ENCODE results near the gene EXO1. TPM values are rescaled to one million over a fixed set of nuclear protein-coding genes. Genes with fewer than 3 reads are reported as not detected.

EXO1 gene
- polyA plus RNA-seq, 1 of the 3 experiments (the other 2 are of a cell fraction): 3.9 TPM

- TF ChIP-seq ZBTB33 (IDR thresholded peaks at IDR 0.05; ENCODE audit: borderline replicate concordance, low read depth): no peak
Measured at GRCh38 chr1:241829468-241829867, 18.5 kb upstream of the EXO1 start (continued).

DNA sequence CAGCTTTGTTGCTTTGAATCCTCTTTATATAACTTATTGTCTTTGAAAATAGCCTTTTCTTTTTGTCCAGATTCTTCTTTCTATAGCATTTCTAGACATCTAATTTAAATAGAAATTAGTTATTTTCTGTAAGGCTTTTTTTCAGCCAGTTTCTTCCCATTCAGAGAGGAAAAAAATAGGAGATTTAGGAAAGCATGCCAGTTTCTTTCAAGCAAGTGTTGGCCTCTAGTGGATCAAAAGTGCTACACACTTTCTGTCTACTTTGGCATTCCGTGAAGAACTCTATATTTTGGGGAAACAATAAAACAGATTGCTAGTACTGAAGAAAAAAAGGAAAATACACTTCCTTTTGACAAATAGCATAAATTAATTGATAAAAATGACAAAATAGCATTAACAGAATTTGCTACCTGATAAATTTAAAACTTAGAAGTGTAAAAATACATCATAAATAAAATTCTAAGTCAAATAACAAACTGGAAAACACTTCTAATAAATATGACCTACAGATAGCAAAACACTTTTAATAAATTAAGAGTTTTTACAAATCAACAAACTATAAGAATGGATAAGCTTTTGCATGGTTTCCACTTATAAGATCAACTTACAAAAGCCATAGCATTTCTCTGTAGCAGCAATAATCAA is 13.1 kb upstream of the EXO1 start:
- Histone ChIP-seq H3K9me2 (no peaks in the 10 kb centered on the region), H3K9ac (no peak overlapping the region), H3K27ac (ENCODE audit: low read depth in 2 of 2, low read length in 1 of 2) (no peak overlapping the region), H3K4me3 (ENCODE audit: low read depth in 2 of 2, low read length in 1 of 2) (no peak overlapping the region; a peak in 1 of 4 replicates), H3K9me3 (no peaks in the 10 kb centered on the region), H3K27me3 (ENCODE audit: insufficient read depth) (no peaks in the 10 kb centered on the region), H4K20me1 (ENCODE audit: insufficient read depth) (no peaks in the 10 kb centered on the region), H3K36me3 (replicated peaks in 1 of 2; ENCODE audit: control insufficient read depth in 1 of 2, insufficient read depth in 2 of 2, low read length in 1 of 2) (no peaks in the 10 kb centered on the region), H3K4me2 (no peak overlapping the region), H3K79me2 (ENCODE audit: insufficient read depth) (no peaks in the 10 kb centered on the region), H2AFZ (ENCODE audit: low read depth) (no peak overlapping the region), H3F3A (replicated peaks; ENCODE audit: insufficient read depth) (peaks cover 5% of the 10 kb centered on the region), H3K4me1 (ENCODE audit: control insufficient read depth in 1 of 2, insufficient read depth in 2 of 2, low read depth in 1 of 2, low read length in 1 of 2) (no peaks in the 10 kb centered on the region; a peak in 1 of 4 replicates)
- POLR2A ChIA-PET: no interaction called here
- peak; percentile 26 for DNase-seq
- CTCF ChIA-PET: interaction anchor here (0.6 to 3.3 kb wide), 23 partner anchors 9 to 299 kb away, joined by 3 to 32 read pairs (median 4); partner anchors contain the start of gene EXO1
- 21% methylated on average over 1 of the region's 1 CpG for WGBS (ENCODE audit: low lambda C conversion rate)
- peak; percentile 63 for TF ChIP-seq SMC3 (IDR thresholded peaks at IDR 0.05; ENCODE audit: low read depth, low read length)
- no peak for TF ChIP-seq FOXM1 (IDR thresholded peaks at IDR 0.05; ENCODE audit: low read depth)
- TF ChIP-seq ZBTB33 (IDR thresholded peaks at IDR 0.05; ENCODE audit: borderline replicate concordance, low read depth): no peak
- TF ChIP-seq CTCF (IDR thresholded peaks at IDR 0.05): peak; percentile 75
- TF ChIP-seq RAD21 (IDR thresholded peaks at IDR 0.05; ENCODE audit: low read length): peak; percentile 82
- no peak for TF ChIP-seq EZH2phosphoT487 (IDR thresholded peaks at IDR 0.05; ENCODE audit: borderline replicate concordance, low read depth)

DNA sequence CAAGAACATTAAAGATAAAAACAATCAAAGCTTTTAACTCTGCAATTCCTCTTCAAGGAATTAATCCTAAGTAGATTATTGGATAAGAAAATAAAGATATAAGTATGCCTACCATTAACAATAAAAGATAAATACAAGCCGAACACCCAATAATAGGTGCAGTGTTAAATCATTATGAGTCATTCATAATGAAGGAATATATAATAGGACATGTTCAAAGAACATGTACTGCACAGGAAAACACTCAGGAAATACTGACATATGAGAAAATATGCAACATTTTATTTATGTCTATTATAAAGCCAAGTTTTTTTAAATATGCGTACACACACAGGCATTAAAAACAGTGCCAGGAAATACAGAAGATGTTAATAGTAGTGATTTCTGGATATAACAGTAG is 11.1 kb upstream of the EXO1 start:
- H3K27ac ChIP-seq (ENCODE audit: low read depth in 2 of 2, low read length in 1 of 2): no peak overlapping the region
- no peak overlapping the region for H3K4me2 ChIP-seq
- TF ChIP-seq USF1 (IDR thresholded peaks at IDR 0.05; ENCODE audit: borderline replicate concordance, low read depth) (no peak), ELF1 (IDR thresholded peaks at IDR 0.05) (no peak), ZBTB33 (IDR thresholded peaks at IDR 0.05; ENCODE audit: borderline replicate concordance, low read depth) (no peak), EP300 (IDR thresholded peaks at IDR 0.05; ENCODE audit: borderline replicate concordance in 1 of 2, low read depth in 1 of 2, low read length in 1 of 2) (no peak), YY1 (IDR thresholded peaks at IDR 0.05; ENCODE audit: low read depth) (no peak), IRF3 (IDR thresholded peaks at IDR 0.05; ENCODE audit: low read depth, low read length) (no peak)
- H3K4me1 ChIP-seq (ENCODE audit: control insufficient read depth in 1 of 2, insufficient read depth in 2 of 2, low read depth in 1 of 2, low read length in 1 of 2): no peaks in the 10 kb centered on the region; a peak in 1 of 4 replicates
- CTCF ChIA-PET: interaction anchor here (0.9 to 1.1 kb wide), 2 partner anchors 226 to 232 kb away, joined by 3 read pairs; no protein-coding TSS in a partner anchor
- H3K79me2 ChIP-seq (ENCODE audit: insufficient read depth): no peaks in the 10 kb centered on the region
- H3K9me2 ChIP-seq: no peaks in the 10 kb centered on the region
- no peaks in the 10 kb centered on the region for H3K27me3 ChIP-seq (ENCODE audit: insufficient read depth)
- no peak for DNase-seq
- no peaks in the 10 kb centered on the region for H3K36me3 ChIP-seq (replicated peaks in 1 of 2; ENCODE audit: control insufficient read depth in 1 of 2, insufficient read depth in 2 of 2, low read length in 1 of 2)
- H3K4me3 ChIP-seq (ENCODE audit: low read depth in 2 of 2, low read length in 1 of 2): no peak overlapping the region
- H4K20me1 ChIP-seq (ENCODE audit: insufficient read depth): no peaks in the 10 kb centered on the region
- WGBS (ENCODE audit: low lambda C conversion rate): 90% methylated on average over 2 of the region's 2 CpGs
- peaks cover 5% of the 10 kb centered on the region for H3F3A ChIP-seq (replicated peaks; ENCODE audit: insufficient read depth)
- H2AFZ ChIP-seq (ENCODE audit: low read depth): no peak overlapping the region
- POLR2A ChIA-PET: no interaction called here
- no peaks in the 10 kb centered on the region for H3K9me3 ChIP-seq
- H3K9ac ChIP-seq: no peak overlapping the region

Measured in SK-N-SH (cell line).